ENCODE results near the gene STPG4.

STPG4 gene

GRCh38 chr2:47069628-47070154, 85.4 kb downstream of the STPG4 start:
- TF ChIP-seq CTCF (IDR thresholded peaks at IDR 0.05; ENCODE audit: extremely low read depth, missing control alignments): no peak
- DNase-seq (ENCODE audit: low spot score): no peak

- DNase-seq (ENCODE audit: low spot score): no peak
- TF ChIP-seq CTCF (IDR thresholded peaks at IDR 0.05; ENCODE audit: extremely low read depth, missing control alignments): no peak
Observed at GRCh38 chr2:47068981-47069627, 86.0 kb downstream of the STPG4 start.

GRCh38 chr2:47067788-47068407, 87.2 kb downstream of the STPG4 start:
- no peak for TF ChIP-seq CTCF (IDR thresholded peaks at IDR 0.05; ENCODE audit: extremely low read depth, missing control alignments)
- DNase-seq (ENCODE audit: low spot score): no peak

GRCh38 chr2:47065771-47066380, 89.2 kb downstream of the STPG4 start:
- DNase-seq (ENCODE audit: low spot score): no peak
- no peak for TF ChIP-seq CTCF (IDR thresholded peaks at IDR 0.05; ENCODE audit: extremely low read depth, missing control alignments)

- TF ChIP-seq CTCF (IDR thresholded peaks at IDR 0.05; ENCODE audit: extremely low read depth, missing control alignments): no peak
Observed at GRCh38 chr2:47065343-47065742, 89.8 kb downstream of the STPG4 start.

GRCh38 chr2:47064106-47064505, 91.0 kb downstream of the STPG4 start:
- TF ChIP-seq CTCF (IDR thresholded peaks at IDR 0.05; ENCODE audit: extremely low read depth, missing control alignments): no peak
- no peak for DNase-seq (ENCODE audit: low spot score)

More at GRCh38 chr2:47065343-47065742, 89.8 kb downstream of the STPG4 start:
- DNase-seq (ENCODE audit: low spot score): no peak

GRCh38 chr2:47063538-47063930, 91.6 kb downstream of the STPG4 start:
- no peak for DNase-seq (ENCODE audit: low spot score)
- no peak for TF ChIP-seq CTCF (IDR thresholded peaks at IDR 0.05; ENCODE audit: extremely low read depth, missing control alignments)
